Mesothelial cell of epicardium (in vitro differentiated cells): ENCODE data around the gene PHACTR1. TPM values are rescaled to one million over a fixed set of nuclear protein-coding genes. Genes with fewer than 3 reads are reported as not detected.

ENCODE experiments used
- DNase-seq, 2 experiments: peaks; one replicate each; pipeline ENCODE4 v3.0.0; 2021; ENCODE audit warnings: low spot score in 2 of 2; ENCODE audit not compliant: unreplicated experiment in 2 of 2
- H3K27ac Mint-ChIP-seq: 2 replicates; pipeline ENCODE4 v1.8.0; 2021; ENCODE audit warnings: mixed read lengths
- H3K27me3 Mint-ChIP-seq: 2 replicates; pipeline ENCODE4 v1.8.0; 2021; ENCODE audit warnings: low read depth, mixed read lengths
- H3K36me3 Mint-ChIP-seq: 2 replicates; pipeline ENCODE4 v1.8.0; 2021; ENCODE audit warnings: mixed read lengths
- H3K4me1 Mint-ChIP-seq: 2 replicates; pipeline ENCODE4 v1.8.0; 2021; ENCODE audit warnings: mixed read lengths
- H3K4me3 Mint-ChIP-seq: 2 replicates; pipeline ENCODE4 v1.8.0; 2021; ENCODE audit warnings: mild to moderate bottlenecking, moderate library complexity, mixed read lengths
- H3K9me3 Mint-ChIP-seq: 2 replicates; pipeline ENCODE4 v1.8.0; 2021; ENCODE audit warnings: mixed read lengths
- total RNA-seq: library from RNA; stranded (reverse); gene quantifications from 3 replicates; pipeline ENCODE4 v1.2.1, GENCODE V29; 2021
- TF ChIP-seq, protein P1 (sequence below): fragments of 200-600 bp; sonication (generic); IDR thresholded peaks from one replicate; pipeline ENCODE4 v1.5.0; 2021; ENCODE audit warnings: antibody characterized with exemption; ENCODE audit not compliant: unreplicated experiment

The PHACTR1 gene
- total RNA-seq, 1 donor from 2014 or later: 0.76 TPM

GRCh38 chr6:13175759-13176158 is 459.2 kb downstream of the PHACTR1 start:
- H3K27me3 Mint-ChIP-seq: peaks cover 49% of the 10 kb centered on the region
- no peak for DNase-seq
- no peak overlapping the region for H3K4me3 Mint-ChIP-seq
- TF ChIP-seq, protein P1, sequence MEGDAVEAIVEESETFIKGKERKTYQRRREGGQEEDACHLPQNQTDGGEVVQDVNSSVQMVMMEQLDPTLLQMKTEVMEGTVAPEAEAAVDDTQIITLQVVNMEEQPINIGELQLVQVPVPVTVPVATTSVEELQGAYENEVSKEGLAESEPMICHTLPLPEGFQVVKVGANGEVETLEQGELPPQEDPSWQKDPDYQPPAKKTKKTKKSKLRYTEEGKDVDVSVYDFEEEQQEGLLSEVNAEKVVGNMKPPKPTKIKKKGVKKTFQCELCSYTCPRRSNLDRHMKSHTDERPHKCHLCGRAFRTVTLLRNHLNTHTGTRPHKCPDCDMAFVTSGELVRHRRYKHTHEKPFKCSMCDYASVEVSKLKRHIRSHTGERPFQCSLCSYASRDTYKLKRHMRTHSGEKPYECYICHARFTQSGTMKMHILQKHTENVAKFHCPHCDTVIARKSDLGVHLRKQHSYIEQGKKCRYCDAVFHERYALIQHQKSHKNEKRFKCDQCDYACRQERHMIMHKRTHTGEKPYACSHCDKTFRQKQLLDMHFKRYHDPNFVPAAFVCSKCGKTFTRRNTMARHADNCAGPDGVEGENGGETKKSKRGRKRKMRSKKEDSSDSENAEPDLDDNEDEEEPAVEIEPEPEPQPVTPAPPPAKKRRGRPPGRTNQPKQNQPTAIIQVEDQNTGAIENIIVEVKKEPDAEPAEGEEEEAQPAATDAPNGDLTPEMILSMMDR: no peak
- H3K36me3 Mint-ChIP-seq: no peaks in the 10 kb centered on the region
- H3K9me3 Mint-ChIP-seq: no peaks in the 10 kb centered on the region
- no peak overlapping the region for H3K27ac Mint-ChIP-seq
- H3K4me1 Mint-ChIP-seq: no peaks in the 10 kb centered on the region

GRCh38 chr6:13177664-13178063 is 461.1 kb downstream of the PHACTR1 start:
- Mint-ChIP-seq H3K4me3 (no peak overlapping the region), H3K36me3 (no peaks in the 10 kb centered on the region), H3K27ac (no peak overlapping the region), H3K4me1 (peaks cover 6% of the 10 kb centered on the region), H3K9me3 (no peaks in the 10 kb centered on the region), H3K27me3 (peaks cover 38% of the 10 kb centered on the region)
- TF ChIP-seq, protein P1: no peak
- DNase-seq: no peak

- H3K4me3 Mint-ChIP-seq: no peak overlapping the region
- DNase-seq: no peak
- H3K36me3 Mint-ChIP-seq: no peaks in the 10 kb centered on the region
- H3K27ac Mint-ChIP-seq: no peak overlapping the region
- TF ChIP-seq, protein P1: no peak
- H3K9me3 Mint-ChIP-seq: no peaks in the 10 kb centered on the region
- peaks cover 35% of the 10 kb centered on the region for H3K27me3 Mint-ChIP-seq
- peaks cover 6% of the 10 kb centered on the region for H3K4me1 Mint-ChIP-seq
Observed at GRCh38 chr6:13178107-13178506, 461.5 kb downstream of the PHACTR1 start.

- Mint-ChIP-seq H3K4me3 (no peak overlapping the region), H3K9me3 (no peaks in the 10 kb centered on the region), H3K36me3 (no peaks in the 10 kb centered on the region), H3K27ac (no peak overlapping the region), H3K27me3 (peaks cover 31% of the 10 kb centered on the region), H3K4me1 (peaks cover 6% of the 10 kb centered on the region)
- TF ChIP-seq, protein P1: no peak
- no peak for DNase-seq
Observed at GRCh38 chr6:13180538-13180937, 464.0 kb downstream of the PHACTR1 start.

- H3K9me3 Mint-ChIP-seq: no peaks in the 10 kb centered on the region
- H3K27me3 Mint-ChIP-seq: peaks cover 30% of the 10 kb centered on the region
- H3K4me1 Mint-ChIP-seq: peaks cover 6% of the 10 kb centered on the region
- H3K27ac Mint-ChIP-seq: no peak overlapping the region
- TF ChIP-seq, protein P1: no peak
- no peak overlapping the region for H3K4me3 Mint-ChIP-seq
- no peak for DNase-seq
- H3K36me3 Mint-ChIP-seq: no peaks in the 10 kb centered on the region
Observed at GRCh38 chr6:13181393-13181792, 464.8 kb downstream of the PHACTR1 start.
